ENCODE measurements around the gene ARRDC4. TPM values are rescaled to one million over a fixed set of nuclear protein-coding genes. Genes with fewer than 3 reads are reported as not detected.

Gene ARRDC4
- total RNA-seq, 4 donors from 2014 or later, result 27.1 to 68.2 (median 61.0) TPM

- H3K36me3 ChIP-seq, result peaks cover 0 to 64% (median 3%) of the 10 kb centered on the region in 3 donors
Measured at GRCh38 chr15:97972366-97972765, 11.9 kb downstream of the ARRDC4 start.

DNA sequence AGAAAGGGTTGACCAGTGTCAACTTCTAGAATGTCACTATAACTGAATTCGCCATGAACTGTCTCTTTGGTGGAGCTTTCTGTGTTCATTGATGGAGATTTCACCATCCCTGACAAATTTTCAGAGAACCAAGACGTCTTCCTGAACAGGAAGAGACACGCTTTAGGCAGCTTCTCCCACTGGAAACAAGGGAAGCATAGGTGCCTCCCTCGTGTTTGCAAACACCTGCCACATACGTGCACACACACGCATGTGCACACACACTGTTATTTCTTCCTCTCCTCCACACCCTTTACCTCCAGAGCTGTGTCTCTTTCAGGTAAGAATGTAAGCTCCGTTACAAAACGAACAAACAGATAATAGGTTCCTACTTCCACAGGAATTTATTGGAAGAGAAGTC lies 15.6 kb downstream of the ARRDC4 start:
- no peak overlapping the region for H3K27ac ChIP-seq
- H3K4me3 ChIP-seq, result no peak overlapping the region
- no peak for DNase-seq (ENCODE audit: low spot score in 2 of 2)
- H3K36me3 ChIP-seq, result peaks cover 0 to 36% (median 3%) of the 10 kb centered on the region in 3 donors
- no peaks in the 10 kb centered on the region for H3K9me3 ChIP-seq
- 79 to 82% methylated on average over 8 of the region's 8 CpGs for WGBS, 2 donors
- TF ChIP-seq POLR2A (IDR thresholded peaks at IDR 0.05) (no peak), EP300 (IDR thresholded peaks at IDR 0.05) (no peak)
- TF ChIP-seq, protein P1, sequence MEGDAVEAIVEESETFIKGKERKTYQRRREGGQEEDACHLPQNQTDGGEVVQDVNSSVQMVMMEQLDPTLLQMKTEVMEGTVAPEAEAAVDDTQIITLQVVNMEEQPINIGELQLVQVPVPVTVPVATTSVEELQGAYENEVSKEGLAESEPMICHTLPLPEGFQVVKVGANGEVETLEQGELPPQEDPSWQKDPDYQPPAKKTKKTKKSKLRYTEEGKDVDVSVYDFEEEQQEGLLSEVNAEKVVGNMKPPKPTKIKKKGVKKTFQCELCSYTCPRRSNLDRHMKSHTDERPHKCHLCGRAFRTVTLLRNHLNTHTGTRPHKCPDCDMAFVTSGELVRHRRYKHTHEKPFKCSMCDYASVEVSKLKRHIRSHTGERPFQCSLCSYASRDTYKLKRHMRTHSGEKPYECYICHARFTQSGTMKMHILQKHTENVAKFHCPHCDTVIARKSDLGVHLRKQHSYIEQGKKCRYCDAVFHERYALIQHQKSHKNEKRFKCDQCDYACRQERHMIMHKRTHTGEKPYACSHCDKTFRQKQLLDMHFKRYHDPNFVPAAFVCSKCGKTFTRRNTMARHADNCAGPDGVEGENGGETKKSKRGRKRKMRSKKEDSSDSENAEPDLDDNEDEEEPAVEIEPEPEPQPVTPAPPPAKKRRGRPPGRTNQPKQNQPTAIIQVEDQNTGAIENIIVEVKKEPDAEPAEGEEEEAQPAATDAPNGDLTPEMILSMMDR (IDR thresholded peaks at IDR 0.05), result no peak
- H3K4me1 ChIP-seq, result no peaks in the 10 kb centered on the region
- H3K27me3 ChIP-seq, result no peaks in the 10 kb centered on the region

More at GRCh38 chr15:97972366-97972765, 11.9 kb downstream of the ARRDC4 start:
- no peak for DNase-seq (ENCODE audit: low spot score in 2 of 2)
- TF ChIP-seq, protein P1 (IDR thresholded peaks at IDR 0.05), result no peak
- TF ChIP-seq EP300 (IDR thresholded peaks at IDR 0.05) (no peak), POLR2A (IDR thresholded peaks at IDR 0.05) (no peak)
- Histone ChIP-seq H3K4me3 (no peak overlapping the region), H3K27ac (no peak overlapping the region), H3K4me1 (peaks cover 0 to 18% (median 11%) of the 10 kb centered on the region in 4 donors), H3K27me3 (no peaks in the 10 kb centered on the region), H3K9me3 (no peaks in the 10 kb centered on the region)
- 19 to 45% methylated on average over 1 of the region's 1 CpG for WGBS, 2 donors

DNA sequence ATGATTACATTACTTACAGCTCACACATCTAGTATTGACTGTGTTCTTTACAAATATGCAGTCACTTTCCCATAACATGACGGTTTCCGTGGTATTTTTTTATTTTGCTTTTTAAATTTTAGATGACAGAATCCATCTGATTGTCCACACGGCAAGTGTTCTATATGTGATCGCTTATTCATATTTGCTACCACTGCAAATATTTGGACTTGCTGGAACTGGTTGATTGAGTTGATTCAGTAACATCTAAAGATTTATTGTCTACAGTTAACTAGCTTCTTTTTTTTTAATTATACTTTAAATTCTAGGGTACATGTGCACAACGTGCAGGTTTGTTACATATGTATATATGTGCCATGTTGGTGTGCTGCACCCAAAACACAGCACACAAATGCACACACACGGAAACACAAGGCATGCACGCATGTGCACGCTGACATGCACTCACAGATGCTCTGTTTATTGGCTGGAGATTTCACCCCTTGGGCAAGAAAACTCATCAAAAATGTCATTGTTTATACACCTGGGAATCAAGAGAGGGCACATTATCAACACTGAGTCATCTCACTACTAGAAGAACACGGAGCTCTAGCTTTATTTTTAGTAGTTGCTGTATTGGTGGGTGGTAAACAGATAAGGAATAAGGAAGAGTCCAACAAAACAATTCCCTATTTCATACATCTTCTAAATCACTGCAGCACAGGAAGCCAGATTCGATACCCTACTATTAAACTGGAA lies 16.4 kb downstream of the ARRDC4 start:
- no peaks in the 10 kb centered on the region for H3K27me3 ChIP-seq
- H3K36me3 ChIP-seq, result peaks cover 0 to 28% (median 0%) of the 10 kb centered on the region in 3 donors
- H3K27ac ChIP-seq, result no peak overlapping the region
- H3K9me3 ChIP-seq, result no peaks in the 10 kb centered on the region
- TF ChIP-seq, protein P1 (IDR thresholded peaks at IDR 0.05), result no peak
- TF ChIP-seq POLR2A (IDR thresholded peaks at IDR 0.05) (no peak), EP300 (IDR thresholded peaks at IDR 0.05) (no peak)
- H3K4me3 ChIP-seq, result no peak overlapping the region
- 79 to 81% methylated on average over 10 of the region's 10 CpGs for WGBS, 2 donors
- no peaks in the 10 kb centered on the region for H3K4me1 ChIP-seq
- no peak for DNase-seq (ENCODE audit: low spot score in 2 of 2)

GRCh38 chr15:97977734-97978133 lies 17.2 kb downstream of the ARRDC4 start:
- Histone ChIP-seq H3K9me3 (no peaks in the 10 kb centered on the region), H3K27me3 (no peaks in the 10 kb centered on the region), H3K4me3 (no peak overlapping the region), H3K36me3 (peaks cover 0 to 20% (median 0%) of the 10 kb centered on the region in 3 donors), H3K27ac (no peak overlapping the region), H3K4me1 (no peaks in the 10 kb centered on the region)
- TF ChIP-seq, protein P1 (IDR thresholded peaks at IDR 0.05), result no peak
- no peak for TF ChIP-seq EP300 (IDR thresholded peaks at IDR 0.05)
- no peak for TF ChIP-seq POLR2A (IDR thresholded peaks at IDR 0.05)
- WGBS, 2 donors, result 89 to 95% methylated on average over 8 of the region's 8 CpGs
- DNase-seq (ENCODE audit: low spot score in 2 of 2), result no peak

DNA sequence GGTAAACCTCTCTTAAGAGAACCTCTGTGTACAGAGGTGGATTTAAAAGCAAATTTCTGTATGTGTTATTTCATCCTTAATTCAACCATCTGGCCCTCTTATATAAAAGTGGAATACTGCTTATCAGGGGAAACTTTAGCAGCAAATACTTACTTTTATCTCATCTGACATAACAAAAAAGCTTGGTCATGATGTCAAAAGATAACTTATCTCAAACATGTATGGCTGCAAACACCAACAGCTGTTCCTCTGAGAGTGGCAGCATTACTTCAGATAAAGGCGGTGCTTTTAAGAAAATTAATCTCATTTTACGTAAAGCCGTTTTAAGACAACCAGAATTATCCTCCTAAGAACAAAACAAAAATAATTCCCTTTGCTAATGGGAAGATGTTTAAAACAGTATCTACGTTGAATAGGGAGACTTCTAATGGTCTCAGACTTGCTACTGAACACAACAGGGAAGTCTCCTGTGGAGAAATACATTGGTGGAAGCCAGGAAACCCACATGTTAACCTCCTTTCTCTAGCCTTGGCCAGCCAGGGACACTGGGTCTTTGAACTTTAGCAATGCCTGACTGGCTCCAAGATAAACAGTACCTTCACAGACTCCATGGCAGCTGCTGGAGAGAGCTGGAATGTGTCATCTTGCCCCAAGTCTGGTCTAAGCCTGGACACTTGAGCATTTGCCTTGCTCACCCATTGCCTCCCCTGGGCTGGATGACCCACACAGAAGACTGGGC lies 18.1 kb downstream of the ARRDC4 start:
- no peaks in the 10 kb centered on the region for H3K27me3 ChIP-seq
- H3K9me3 ChIP-seq, result no peaks in the 10 kb centered on the region
- TF ChIP-seq, protein P1 (IDR thresholded peaks at IDR 0.05), result no peak
- TF ChIP-seq EP300 (IDR thresholded peaks at IDR 0.05), result no peak
- TF ChIP-seq POLR2A (IDR thresholded peaks at IDR 0.05), result no peak
- no peak for DNase-seq (ENCODE audit: low spot score in 2 of 2)
- 68 to 72% methylated on average over 4 of the region's 4 CpGs for WGBS, 2 donors
- H3K4me3 ChIP-seq, result no peak overlapping the region
- H3K4me1 ChIP-seq, result no peaks in the 10 kb centered on the region
- peaks cover 0 to 15% (median 0%) of the 10 kb centered on the region in 3 donors for H3K36me3 ChIP-seq
- no peak overlapping the region for H3K27ac ChIP-seq

Data from tibial nerve (tissue), 4 donors.